ENCODE data around the gene RNLS. TPM values are rescaled to one million over a fixed set of nuclear protein-coding genes. Genes with fewer than 3 reads are reported as not detected.

The RNLS gene
- total and polyA plus RNA-seq, 2 of the 4 experiments (the other 2 are of a cell fraction), result 4.5 to 7.0 TPM

DNA sequence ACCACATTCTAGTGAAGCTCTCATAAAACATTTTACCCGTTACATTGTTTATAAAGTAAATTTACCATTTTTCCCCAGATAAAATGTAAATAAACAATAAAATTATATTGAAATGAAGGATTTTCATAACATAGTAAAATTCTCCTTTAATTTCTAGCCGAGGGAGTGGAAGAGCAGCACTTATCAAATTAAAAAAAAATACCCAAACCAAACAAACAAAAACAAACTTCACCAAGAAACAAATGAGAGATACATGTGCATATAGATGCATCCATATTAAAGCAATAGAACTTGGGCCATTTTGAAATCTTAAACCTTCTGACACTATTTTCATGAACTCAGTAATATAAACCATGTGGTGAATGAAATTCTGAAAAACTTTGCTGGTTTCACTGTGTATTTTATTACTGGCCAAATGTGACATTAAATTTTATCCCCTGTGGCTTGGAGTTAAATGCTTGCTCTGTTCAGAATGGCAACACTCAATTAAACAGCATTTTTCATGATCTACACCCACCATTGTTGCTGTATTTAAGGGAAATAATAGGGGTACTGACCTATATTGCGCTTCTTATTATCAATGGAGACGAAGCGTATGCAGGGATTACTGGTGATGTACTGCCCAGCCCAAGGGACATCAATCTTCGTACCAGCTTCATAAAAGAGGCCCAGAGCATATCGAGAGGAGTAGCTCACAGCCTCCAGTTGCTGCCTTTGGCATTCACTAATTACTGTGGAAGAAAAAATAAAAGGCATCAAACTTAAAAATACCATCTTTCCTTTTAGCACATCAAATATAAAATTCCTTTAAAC lies 220.9 kb downstream of the RNLS start:
- no peak for ATAC-seq (ENCODE audit: low read depth)
- TF ChIP-seq MAZ (IDR thresholded peaks at IDR 0.05; ENCODE audit: borderline replicate concordance, low read depth, low read length) (no peak), BHLHE40 (IDR thresholded peaks at IDR 0.05; ENCODE audit: low read depth, low read length) (no peak), SMC3 (IDR thresholded peaks at IDR 0.05; ENCODE audit: low read depth, low read length) (no peak), FOS (IDR thresholded peaks at IDR 0.05; ENCODE audit: low read depth, low read length) (no peak), RAD21 (IDR thresholded peaks at IDR 0.05; ENCODE audit: low read length) (no peak), MAFK (IDR thresholded peaks at IDR 0.05; ENCODE audit: low read depth, low read length) (no peak), ELK1 (IDR thresholded peaks at IDR 0.05; ENCODE audit: borderline replicate concordance, low read depth, low read length) (no peak), POLR2A (IDR thresholded peaks at IDR 0.05; ENCODE audit: low read depth, low read length) (no peak), CHD1 (IDR thresholded peaks at IDR 0.05; ENCODE audit: low read depth, low read length) (no peak), MXI1 (IDR thresholded peaks at IDR 0.05; ENCODE audit: borderline replicate concordance, low read depth, low read length) (no peak), RFX5 (IDR thresholded peaks at IDR 0.05; ENCODE audit: low read depth, low read length) (no peak)
- TF ChIP-seq, protein P1, sequence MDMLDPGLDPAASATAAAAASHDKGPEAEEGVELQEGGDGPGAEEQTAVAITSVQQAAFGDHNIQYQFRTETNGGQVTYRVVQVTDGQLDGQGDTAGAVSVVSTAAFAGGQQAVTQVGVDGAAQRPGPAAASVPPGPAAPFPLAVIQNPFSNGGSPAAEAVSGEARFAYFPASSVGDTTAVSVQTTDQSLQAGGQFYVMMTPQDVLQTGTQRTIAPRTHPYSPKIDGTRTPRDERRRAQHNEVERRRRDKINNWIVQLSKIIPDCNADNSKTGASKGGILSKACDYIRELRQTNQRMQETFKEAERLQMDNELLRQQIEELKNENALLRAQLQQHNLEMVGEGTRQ (IDR thresholded peaks at IDR 0.05; ENCODE audit: low read depth, low read length), result no peak

More for the DNA sequence above, 220.9 kb downstream of the RNLS start:
- Histone ChIP-seq H3K4me2 (ENCODE audit: low read depth, low read length) (no peak overlapping the region), H2AFZ (replicated peaks; ENCODE audit: low read length, poor library complexity) (no peak overlapping the region), H4K91ac (ENCODE audit: insufficient read depth, low read depth, low read length) (no peak overlapping the region), H3K18ac (ENCODE audit: low read depth, low read length) (no peak overlapping the region), H2BK15ac (ENCODE audit: low read depth, low read length) (no peak overlapping the region), H3K36me3 (ENCODE audit: control insufficient read depth, insufficient read depth, low read length) (no peaks in the 10 kb centered on the region), H2AK9ac (replicated peaks; ENCODE audit: low read depth, low read length, poor library complexity) (no peak overlapping the region), H3K14ac (replicated peaks; ENCODE audit: low read depth, low read length) (no peak overlapping the region), H4K8ac (ENCODE audit: low read depth in 2 of 2, low read length in 2 of 2) (no peak overlapping the region), H3K4ac (ENCODE audit: low read depth, low read length) (no peak overlapping the region), H3K79me1 (ENCODE audit: low read depth in 1 of 2, low read length in 2 of 2) (no peaks in the 10 kb centered on the region), H3K4me1 (ENCODE audit: control insufficient read depth, insufficient read depth, low read length) (no peaks in the 10 kb centered on the region), H4K5ac (ENCODE audit: low read depth, low read length) (no peak overlapping the region), H3K9ac (ENCODE audit: low read depth, low read length) (no peak overlapping the region), H3K27ac (ENCODE audit: insufficient read depth, low read length) (no peak overlapping the region), H3K23ac (ENCODE audit: low read depth, low read length) (no peak overlapping the region), H3K27me3 (ENCODE audit: control insufficient read depth, insufficient read depth, low read length) (no peaks in the 10 kb centered on the region; the same call in 1 of the 2 replicates), H3K9me1 (ENCODE audit: insufficient read depth, low read length) (no peaks in the 10 kb centered on the region), H4K20me1 (ENCODE audit: insufficient read depth, low read length) (no peaks in the 10 kb centered on the region), H2BK5ac (ENCODE audit: low read depth, low read length, poor library complexity, severe bottlenecking) (no peak overlapping the region), H3K9me3 (ENCODE audit: control insufficient read depth, insufficient read depth, low read length) (0 out of 2 replicates have a peak, but pooled peaks cover 2% of the 10 kb centered on the region), H3K4me3 (ENCODE audit: insufficient read depth, low read depth, low read length) (no peak overlapping the region), H2AK5ac (ENCODE audit: low read depth, low read length) (no peak overlapping the region), H3K56ac (ENCODE audit: extremely low read depth, insufficient read depth, low read length) (no peak overlapping the region), H2BK120ac (ENCODE audit: low read depth, low read length) (no peak overlapping the region), H2BK20ac (ENCODE audit: low read depth, low read length) (no peak overlapping the region)
- intact Hi-C loops (cut with micrococcal nuclease) (no loop called here), dilution Hi-C loops (cut with HindIII; ENCODE audit: low sequenced_read_pairs, unreplicated experiment) (no loop called here), in situ Hi-C loops (cut with MboI; ENCODE audit: low sequenced_read_pairs) (no loop called here)
- no TSS peak for BruUV-seq (replicated peaks)
- CTCF ChIA-PET, result no interaction called here
- POLR2A ChIA-PET (ENCODE audit: unreplicated experiment), result no interaction called here
- no peak for DNase-seq
- WGBS, 2 experiments (ENCODE audit: extremely low coverage in 2 of 2, insufficient read length in 1 of 2), result no CpG with 5 or more reads among the region's 7 CpGs

Data from IMR-90 (cell line).